Panc1 (cell line): ENCODE results near the gene IP6K2. TPM values are rescaled to one million over a fixed set of nuclear protein-coding genes. Genes with fewer than 3 reads are reported as not detected.

Experiments used
- ATAC-seq: fragments of 200-7000 bp; cut with Tn5 transposase; 2 replicates; pipeline ENCODE4 v1.9.1; 2020; ENCODE audit warnings: mild to moderate bottlenecking, moderate library complexity
- BruUV-seq: library from RNA; stranded (reverse); fragments of 400-500 nt; replicated peaks from 2 replicates; lab custom pipeline; 2021; lab: Mats Ljungman, UMichigan
- CTCF ChIA-PET: fragments of 300-600 bp; sonication (Branson Sonifier 250); formaldehyde crosslinking; loops from one replicate; lab custom pipeline; 2022; ENCODE audit warnings: antibody characterized with exemption; lab: Charles Lee
- POLR2A ChIA-PET: fragments of 300-600 bp; sonication (Branson Sonifier 250); formaldehyde crosslinking; loops from one replicate; lab custom pipeline; 2022; ENCODE audit warnings: antibody characterized with exemption; lab: Charles Lee
- DNase-seq: peaks from one replicate; pipeline ENCODE4 v3.0.0-alpha.2; 2010; ENCODE audit warnings: low read depth, low spot score
- H3K27ac ChIP-seq: 2 replicates; pipeline ENCODE4 v1.5.1; 2011; ENCODE audit warnings: mild to moderate bottlenecking, low read length, inconsistent platforms
- H3K27me3 ChIP-seq: fragments of 200-500 bp; sonication (Bioruptor generic); 2 replicates; pipeline ENCODE4 v1.6.0; 2014; ENCODE audit warnings: low read length, inconsistent platforms; ENCODE audit not compliant: control insufficient read depth, insufficient read depth
- H3K36me3 ChIP-seq: fragments of 200-500 bp; sonication (Bioruptor generic); 2 replicates; pipeline ENCODE4 v1.5.1; 2014; ENCODE audit warnings: inconsistent platforms, mild to moderate bottlenecking, low read length, moderate library complexity; ENCODE audit not compliant: control insufficient read depth, insufficient read depth
- H3K4me1 ChIP-seq: 2 replicates; pipeline ENCODE4 v1.5.1; 2011; ENCODE audit warnings: inconsistent platforms, mild to moderate bottlenecking, low read length, moderate library complexity; ENCODE audit not compliant: control insufficient read depth, insufficient read depth
- H3K4me3 ChIP-seq, 2 experiments: 2 replicates each; pipeline ENCODE4 v1.5.1; 2011 to 2012; ENCODE audit warnings: low read depth in 2 of 2, low read length in 2 of 2, mild to moderate bottlenecking in 2 of 2, inconsistent platforms in 1 of 2, moderate library complexity in 1 of 2
- H3K9me3 ChIP-seq: fragments of 200-500 bp; sonication (Bioruptor generic); 2 replicates; pipeline ENCODE4 v1.5.1; 2014; ENCODE audit warnings: low read depth, mild to moderate bottlenecking, inconsistent platforms, low read length, moderate library complexity; ENCODE audit not compliant: control insufficient read depth, insufficient read depth
- POLR2AphosphoS5 ChIP-seq: IDR thresholded peaks from 2 replicates; pipeline ENCODE4 v1.6.1; 2012; ENCODE audit warnings: mild to moderate bottlenecking, low read depth, low read length, moderate library complexity
- SIN3A ChIP-seq: IDR thresholded peaks from 2 replicates; pipeline ENCODE4 v1.6.1; 2012; ENCODE audit warnings: low read depth, mild to moderate bottlenecking, low read length, moderate library complexity, borderline replicate concordance; ENCODE audit not compliant: insufficient read depth
- TCF7L2 ChIP-seq: IDR thresholded peaks from 2 replicates; pipeline ENCODE4 v1.6.1; 2011; ENCODE audit warnings: mild to moderate bottlenecking, low read depth, low read length, inconsistent platforms
- in situ Hi-C: cut with HindIII; loops from 2 replicates; pipeline ENCODE4 v1.10.0; 2016; ENCODE audit warnings: low sequenced_read_pairs, low pct_unique_long_range_greater_than_20kb
- intact Hi-C: fragments of 100-400 bp; cut with micrococcal nuclease; formaldehyde crosslinking; loops from one replicate; pipeline ENCODE4 v1.10.0; 2022; ENCODE audit not compliant: unreplicated experiment
- total RNA-seq: library from RNA; stranded (reverse); gene quantifications from one replicate; pipeline ENCODE4 v1.2.1, GENCODE V29; 2021; ENCODE audit not compliant: unreplicated experiment
- TF ChIP-seq, protein P1 (sequence below): fragments of 450-650 bp; IDR thresholded peaks from 2 replicates; pipeline ENCODE4 v1.5.1; 2017; ENCODE audit warnings: mild to moderate bottlenecking
- TF ChIP-seq, protein P2 (sequence below), 2 experiments: IDR thresholded peaks; 2 replicates each; pipeline ENCODE4 v1.6.1; 2011 to 2012; ENCODE audit warnings: low read depth in 2 of 2, control low read depth in 1 of 2, low read length in 1 of 2, mild to moderate bottlenecking in 1 of 2, moderate library complexity in 1 of 2; ENCODE audit not compliant: insufficient read depth in 1 of 2

The IP6K2 gene
- total RNA-seq, 1 experiment from 2014 or later, result 50.2 TPM

- BruUV-seq, result no TSS peak
- Histone ChIP-seq H3K4me1 (peaks cover 7% of the 10 kb centered on the region; the same call in 1 of the 2 replicates), H3K36me3 (peaks cover 27% of the 10 kb centered on the region), H3K27ac (no peak overlapping the region), H3K4me3 (no peak overlapping the region), H3K27me3 (no peaks in the 10 kb centered on the region), H3K9me3 (no peaks in the 10 kb centered on the region)
- intact Hi-C loops (no loop called here), in situ Hi-C loops (no loop called here)
- DNase-seq, result no peak
- TF ChIP-seq, protein P1, sequence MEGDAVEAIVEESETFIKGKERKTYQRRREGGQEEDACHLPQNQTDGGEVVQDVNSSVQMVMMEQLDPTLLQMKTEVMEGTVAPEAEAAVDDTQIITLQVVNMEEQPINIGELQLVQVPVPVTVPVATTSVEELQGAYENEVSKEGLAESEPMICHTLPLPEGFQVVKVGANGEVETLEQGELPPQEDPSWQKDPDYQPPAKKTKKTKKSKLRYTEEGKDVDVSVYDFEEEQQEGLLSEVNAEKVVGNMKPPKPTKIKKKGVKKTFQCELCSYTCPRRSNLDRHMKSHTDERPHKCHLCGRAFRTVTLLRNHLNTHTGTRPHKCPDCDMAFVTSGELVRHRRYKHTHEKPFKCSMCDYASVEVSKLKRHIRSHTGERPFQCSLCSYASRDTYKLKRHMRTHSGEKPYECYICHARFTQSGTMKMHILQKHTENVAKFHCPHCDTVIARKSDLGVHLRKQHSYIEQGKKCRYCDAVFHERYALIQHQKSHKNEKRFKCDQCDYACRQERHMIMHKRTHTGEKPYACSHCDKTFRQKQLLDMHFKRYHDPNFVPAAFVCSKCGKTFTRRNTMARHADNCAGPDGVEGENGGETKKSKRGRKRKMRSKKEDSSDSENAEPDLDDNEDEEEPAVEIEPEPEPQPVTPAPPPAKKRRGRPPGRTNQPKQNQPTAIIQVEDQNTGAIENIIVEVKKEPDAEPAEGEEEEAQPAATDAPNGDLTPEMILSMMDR, result no peak
- no peak for TF ChIP-seq SIN3A
- TF ChIP-seq, protein P2, sequence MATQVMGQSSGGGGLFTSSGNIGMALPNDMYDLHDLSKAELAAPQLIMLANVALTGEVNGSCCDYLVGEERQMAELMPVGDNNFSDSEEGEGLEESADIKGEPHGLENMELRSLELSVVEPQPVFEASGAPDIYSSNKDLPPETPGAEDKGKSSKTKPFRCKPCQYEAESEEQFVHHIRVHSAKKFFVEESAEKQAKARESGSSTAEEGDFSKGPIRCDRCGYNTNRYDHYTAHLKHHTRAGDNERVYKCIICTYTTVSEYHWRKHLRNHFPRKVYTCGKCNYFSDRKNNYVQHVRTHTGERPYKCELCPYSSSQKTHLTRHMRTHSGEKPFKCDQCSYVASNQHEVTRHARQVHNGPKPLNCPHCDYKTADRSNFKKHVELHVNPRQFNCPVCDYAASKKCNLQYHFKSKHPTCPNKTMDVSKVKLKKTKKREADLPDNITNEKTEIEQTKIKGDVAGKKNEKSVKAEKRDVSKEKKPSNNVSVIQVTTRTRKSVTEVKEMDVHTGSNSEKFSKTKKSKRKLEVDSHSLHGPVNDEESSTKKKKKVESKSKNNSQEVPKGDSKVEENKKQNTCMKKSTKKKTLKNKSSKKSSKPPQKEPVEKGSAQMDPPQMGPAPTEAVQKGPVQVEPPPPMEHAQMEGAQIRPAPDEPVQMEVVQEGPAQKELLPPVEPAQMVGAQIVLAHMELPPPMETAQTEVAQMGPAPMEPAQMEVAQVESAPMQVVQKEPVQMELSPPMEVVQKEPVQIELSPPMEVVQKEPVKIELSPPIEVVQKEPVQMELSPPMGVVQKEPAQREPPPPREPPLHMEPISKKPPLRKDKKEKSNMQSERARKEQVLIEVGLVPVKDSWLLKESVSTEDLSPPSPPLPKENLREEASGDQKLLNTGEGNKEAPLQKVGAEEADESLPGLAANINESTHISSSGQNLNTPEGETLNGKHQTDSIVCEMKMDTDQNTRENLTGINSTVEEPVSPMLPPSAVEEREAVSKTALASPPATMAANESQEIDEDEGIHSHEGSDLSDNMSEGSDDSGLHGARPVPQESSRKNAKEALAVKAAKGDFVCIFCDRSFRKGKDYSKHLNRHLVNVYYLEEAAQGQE (IDR thresholded peaks at IDR 0.05; ENCODE audit: insufficient read depth in 1 of 2, low read depth in 2 of 2, low read length in 1 of 2), result no peak
- TF ChIP-seq TCF7L2, result no peak
- TF ChIP-seq POLR2AphosphoS5, result no peak
- ChIA-PET CTCF (no interaction called here), POLR2A (no interaction called here)
- ATAC-seq, result no peak
Observed at GRCh38 chr3:48696156-48696555, 20.9 kb downstream of the IP6K2 start.

DNA sequence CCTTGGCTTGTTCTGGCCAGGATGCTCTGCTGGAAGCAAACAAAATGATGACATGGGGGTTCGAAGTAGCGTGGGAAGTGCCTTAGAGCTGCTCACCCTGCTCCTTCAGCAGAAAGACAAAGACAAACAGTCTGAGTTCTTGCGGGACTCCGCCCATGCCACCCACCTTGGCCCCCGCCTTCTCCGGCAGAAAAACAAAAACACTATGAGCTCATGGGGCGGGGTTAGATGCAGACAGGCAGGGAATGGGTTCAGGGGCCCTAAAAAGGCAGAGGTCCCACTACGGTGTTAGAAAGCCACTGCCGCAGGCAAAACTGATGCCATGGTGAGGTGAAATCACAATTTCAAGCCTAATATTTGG lies 21.6 kb downstream of the IP6K2 start:
- no TSS peak for BruUV-seq
- no peaks in the 10 kb centered on the region for H3K27me3 ChIP-seq
- intact Hi-C loops, result no loop called here
- in situ Hi-C loops, result no loop called here
- H3K36me3 ChIP-seq, result peaks cover 27% of the 10 kb centered on the region
- ChIA-PET CTCF (no interaction called here), POLR2A (no interaction called here)
- ATAC-seq, result peak; percentile 24; the same call in 1 of the 2 replicates
- no peak overlapping the region for H3K4me3 ChIP-seq
- H3K9me3 ChIP-seq, result no peaks in the 10 kb centered on the region
- peaks cover 7% of the 10 kb centered on the region; the same call in 1 of the 2 replicates for H3K4me1 ChIP-seq
- TF ChIP-seq, protein P2 (IDR thresholded peaks at IDR 0.05; ENCODE audit: insufficient read depth in 1 of 2, low read depth in 2 of 2, low read length in 1 of 2), result no peak
- TF ChIP-seq POLR2AphosphoS5, result no peak
- TF ChIP-seq TCF7L2, result no peak
- TF ChIP-seq SIN3A, result no peak
- TF ChIP-seq, protein P1, result no peak
- no peak overlapping the region for H3K27ac ChIP-seq
- no peak for DNase-seq
